HG02610 (cell line): ENCODE results near the gene MEPCE.
"Not testable (repeated sequence)": the region's sequence is repeated elsewhere in the genome, so short reads cannot be mapped to it uniquely, and the experiment has no call there.

Experiments used
- ATAC-seq: cut with Tn5 transposase; IDR thresholded peaks from one replicate; pipeline ENCODE4 v1.9.1; 2021; ENCODE audit warnings: mild to moderate bottlenecking, moderate library complexity; ENCODE audit not compliant: unreplicated experiment

The MEPCE gene

GRCh38 chr7:100429637-100430492 lies at the start of gene MEPCE:
MEPCE (plus strand) TSS chr7:100429831; CDS start chr7:100430019, 188 bp downstream.
- peak; percentile 36 for ATAC-seq

- ATAC-seq = no peak
These were observed 49.4 kb upstream of the MEPCE start for GRCh38 chr7:100380196-100380595.

- not testable (repeated sequence) for ATAC-seq
These were observed 47.9 kb upstream of the MEPCE start for GRCh38 chr7:100381531-100382233.

GRCh38 chr7:100382234-100382853 lies 47.3 kb upstream of the MEPCE start:
- ATAC-seq = not testable (repeated sequence)

- ATAC-seq = no peak
These were observed 44.9 kb upstream of the MEPCE start for GRCh38 chr7:100384628-100385294.

GRCh38 chr7:100386940-100387339 lies 42.7 kb upstream of the MEPCE start:
- no peak for ATAC-seq

- no peak for ATAC-seq
These were observed 41.9 kb upstream of the MEPCE start for GRCh38 chr7:100387695-100388094.

GRCh38 chr7:100389437-100390088 lies 40.1 kb upstream of the MEPCE start:
- no peak for ATAC-seq

GRCh38 chr7:100390286-100391009 lies 39.2 kb upstream of the MEPCE start:
- no peak for ATAC-seq

GRCh38 chr7:100393233-100393905 lies 36.3 kb upstream of the MEPCE start:
- ATAC-seq = no peak

- ATAC-seq = no peak
These were observed 35.6 kb upstream of the MEPCE start for GRCh38 chr7:100394077-100394476.

GRCh38 chr7:100396421-100396982 lies 33.1 kb upstream of the MEPCE start:
- peak; percentile 84 for ATAC-seq

GRCh38 chr7:100397315-100398081 lies 32.1 kb upstream of the MEPCE start:
- no peak for ATAC-seq

- ATAC-seq = no peak
These were observed 31.4 kb upstream of the MEPCE start for GRCh38 chr7:100398239-100398638.

GRCh38 chr7:100400041-100400440 lies 29.6 kb upstream of the MEPCE start:
- no peak for ATAC-seq

GRCh38 chr7:100400656-100401055 lies 29.0 kb upstream of the MEPCE start:
- no peak for ATAC-seq

- ATAC-seq = no peak
These were observed 27.8 kb upstream of the MEPCE start for GRCh38 chr7:100401811-100402210.

GRCh38 chr7:100402241-100402640 lies 27.4 kb upstream of the MEPCE start:
- no peak for ATAC-seq
